Stimulated activated CD8-positive, alpha-beta memory T cell treated with anti-CD3 and anti-CD28 coated beads, Interleukin-4, amount 100 ng/mL, for 48 hours (primary cell): ENCODE measurements around the gene DUSP2.
"Not testable (repeated sequence)": the region's sequence is repeated elsewhere in the genome, so short reads cannot be mapped to it uniquely, and the experiment has no call there.

Experiments used
- DNase-seq: peaks from one replicate; pipeline ENCODE4 v3.0.0-alpha.2; 2020

The DUSP2 gene

DNA sequence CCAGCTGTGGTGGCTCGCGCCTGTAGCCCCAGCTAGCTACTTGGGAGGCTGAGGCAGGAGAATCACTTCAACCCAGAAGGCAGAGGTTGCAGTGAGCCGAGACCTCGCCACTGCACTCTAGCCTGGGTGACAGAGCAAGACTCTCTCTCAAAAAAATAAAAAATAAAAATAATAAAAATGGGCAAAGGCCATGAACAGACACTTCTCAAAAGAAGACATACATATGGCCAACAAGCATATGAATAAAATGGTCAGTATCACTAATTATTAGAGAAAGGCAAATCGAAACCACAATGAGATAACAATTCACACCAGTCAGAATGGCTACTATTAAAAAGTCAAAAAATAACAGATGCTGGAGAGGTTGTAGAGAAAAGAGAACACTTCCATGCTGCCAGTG is 15.1 kb upstream of the DUSP2 start:
- not testable (repeated sequence) for DNase-seq

DNA sequence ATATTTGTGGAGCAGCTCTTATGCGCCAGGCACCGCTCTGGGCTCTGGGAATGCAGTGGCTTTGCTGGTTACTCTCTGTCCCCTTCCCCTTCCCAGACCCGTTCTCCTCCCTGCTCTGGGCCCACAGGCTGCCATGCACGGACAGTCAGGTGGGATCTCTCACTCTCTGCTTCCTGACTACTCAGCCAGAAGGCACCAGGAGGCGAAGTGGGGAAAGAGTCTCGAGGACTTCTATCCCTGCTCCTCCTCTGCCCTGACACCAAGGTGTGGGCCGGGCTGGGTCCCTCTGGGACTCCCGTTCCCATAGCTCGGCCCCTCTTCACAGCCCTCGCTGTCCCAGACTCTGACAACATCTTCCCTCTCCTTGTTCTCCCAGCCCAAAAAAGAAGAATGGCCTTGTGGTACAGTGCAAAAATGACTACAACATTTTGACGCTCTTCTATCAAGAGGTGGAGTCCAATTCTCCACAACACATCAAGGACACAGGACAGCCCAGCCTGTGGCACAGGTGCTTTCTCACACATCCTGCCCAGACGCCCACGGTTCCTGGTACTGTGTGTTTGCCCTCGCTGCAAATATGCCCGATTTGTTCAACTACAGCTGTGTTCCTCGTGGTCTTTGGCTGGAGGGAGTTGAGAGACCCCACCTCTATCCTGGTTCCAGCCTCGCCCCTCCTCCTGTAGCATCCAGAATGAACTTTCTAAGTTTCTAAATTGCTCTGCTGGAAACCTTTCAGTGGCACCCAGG is 14.0 kb upstream of the DUSP2 start:
- peak; percentile 79 for DNase-seq

DNA sequence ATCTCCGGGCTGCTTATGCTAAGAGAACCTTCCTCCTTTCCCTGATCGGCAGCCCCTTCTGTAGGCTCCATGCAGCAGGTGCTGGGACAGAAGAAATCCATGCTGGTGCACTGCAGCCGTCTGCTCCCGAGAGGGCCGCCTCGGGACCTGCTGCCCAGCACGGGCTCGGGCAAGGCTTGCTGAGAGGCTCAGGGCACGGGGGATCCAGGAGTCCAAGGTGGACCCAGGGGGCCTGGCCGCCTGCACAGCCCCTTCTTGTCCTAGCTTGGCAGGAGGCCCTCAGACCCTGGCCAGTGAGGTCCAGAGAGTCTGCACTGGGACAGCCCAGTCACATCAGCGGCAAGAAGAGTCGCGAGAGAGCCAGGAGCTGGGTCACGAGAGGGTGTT is 13.3 kb upstream of the DUSP2 start:
- DNase-seq = no peak

DNA sequence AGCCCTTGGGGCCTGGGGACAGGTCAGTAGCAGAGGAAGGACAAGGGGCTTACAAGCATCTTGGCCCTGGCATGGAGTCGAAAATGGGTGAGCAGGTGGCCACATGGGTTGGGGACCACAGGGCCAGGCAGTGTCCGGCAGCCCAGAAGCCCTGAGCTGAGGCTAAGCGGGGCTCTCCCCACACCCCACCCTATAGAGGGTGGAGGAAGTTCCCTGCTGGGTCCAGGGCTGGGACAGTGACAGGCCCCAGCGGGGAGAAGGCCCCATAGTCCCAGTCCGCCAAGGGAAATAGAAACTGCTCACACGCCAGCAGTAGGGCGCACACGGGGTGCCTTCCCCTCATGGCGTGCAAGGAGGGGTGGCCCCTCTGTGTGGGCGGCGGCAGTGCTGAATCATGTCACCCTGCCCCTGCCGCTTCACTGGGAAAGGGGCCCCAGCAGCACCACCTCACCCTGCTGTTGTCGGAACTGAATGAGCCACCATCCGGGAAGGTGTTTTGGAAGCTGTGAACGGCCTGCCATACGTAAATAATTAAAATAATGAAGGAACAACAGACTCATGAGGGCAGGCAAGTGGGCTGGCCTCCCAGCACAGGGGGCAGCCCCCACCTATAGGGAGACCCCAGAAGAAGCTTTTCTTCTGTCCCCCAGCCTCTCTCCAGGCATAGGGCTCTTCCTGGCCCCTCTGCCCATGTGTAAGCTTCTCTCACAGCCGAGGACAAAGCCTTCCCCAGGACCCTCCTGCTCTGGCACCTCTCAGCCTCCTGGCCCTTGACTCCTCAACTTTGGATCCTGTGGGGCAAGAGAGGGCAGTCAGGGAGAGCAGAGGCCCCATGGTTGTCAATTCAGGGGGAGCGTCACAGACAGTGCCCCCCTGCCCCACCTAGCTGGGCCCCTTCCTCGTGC is 12.7 kb upstream of the DUSP2 start:
- DNase-seq = peak; percentile 97

DNA sequence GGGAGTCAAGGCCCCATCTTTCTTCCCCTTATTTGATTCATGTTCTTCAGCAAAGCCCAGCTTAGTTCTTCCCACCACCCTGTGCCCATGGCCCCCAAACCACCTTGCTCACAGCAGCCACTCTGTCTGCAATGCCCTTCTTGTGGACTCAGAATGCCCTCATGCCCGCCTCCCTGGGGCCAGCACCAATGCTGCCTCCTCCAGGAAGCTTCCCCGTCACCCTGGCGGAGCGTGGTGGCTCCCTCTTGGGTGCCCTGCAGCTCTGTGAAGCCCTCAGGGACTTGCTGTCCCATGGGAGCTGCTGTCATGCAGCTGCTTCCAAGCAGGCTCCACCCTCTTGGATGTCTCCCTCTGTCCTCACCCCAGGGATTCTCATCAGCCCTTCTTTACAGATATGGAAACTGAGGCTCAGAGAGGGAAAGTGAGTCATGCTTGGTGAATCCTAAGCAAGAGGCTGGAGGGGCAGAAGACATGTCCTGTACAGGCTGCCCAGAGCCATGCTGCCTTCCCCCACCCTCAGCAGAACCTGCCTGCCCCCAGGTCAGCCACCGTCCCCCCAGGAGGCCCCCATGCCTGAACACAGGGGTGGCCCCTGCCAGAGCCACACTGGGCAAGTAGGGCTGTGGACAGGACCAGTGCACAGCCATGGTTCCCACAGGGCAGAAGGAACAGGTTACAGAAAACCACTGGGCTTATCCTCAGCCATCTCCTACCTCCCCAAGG is 11.8 kb upstream of the DUSP2 start:
- peak; percentile 60 for DNase-seq

DNA sequence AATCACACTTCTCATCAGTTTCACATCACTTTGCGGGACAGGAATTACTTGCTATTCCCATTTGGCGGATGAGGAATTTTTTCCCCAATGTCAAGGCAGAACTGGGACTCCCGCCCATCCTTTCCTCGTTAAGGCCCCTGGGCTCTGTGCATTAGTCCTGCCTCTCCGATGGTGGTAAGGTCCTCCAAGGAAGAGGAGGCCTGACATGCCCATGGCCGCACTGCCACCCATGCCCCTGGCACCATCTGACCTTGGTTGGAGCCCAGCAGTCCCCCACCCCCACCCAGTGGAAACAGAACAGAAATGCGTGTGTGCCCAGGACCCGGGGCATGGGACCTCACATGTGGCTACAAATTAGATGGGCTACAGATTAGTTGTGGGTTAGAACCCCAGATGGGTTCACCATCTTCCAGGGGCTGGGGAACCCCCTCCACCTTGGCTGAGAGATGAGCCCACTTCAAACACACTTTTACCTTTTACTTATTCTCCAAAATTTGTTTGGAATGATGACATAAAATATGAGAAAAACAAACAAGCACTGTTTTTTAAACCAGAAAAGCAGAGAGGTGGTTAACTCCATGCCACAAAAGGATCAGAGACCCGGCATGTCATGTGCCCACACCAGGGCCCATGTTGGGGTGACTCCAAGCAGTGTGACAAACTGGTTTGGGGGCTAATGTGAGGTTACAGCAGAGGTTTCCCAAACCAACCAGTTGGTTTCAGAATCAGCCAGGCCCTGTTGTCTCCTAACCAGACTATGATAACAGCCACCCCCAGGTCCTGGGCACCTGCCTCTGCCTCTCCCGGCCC is 11.0 kb upstream of the DUSP2 start:
- DNase-seq = peak; percentile 80

DNA sequence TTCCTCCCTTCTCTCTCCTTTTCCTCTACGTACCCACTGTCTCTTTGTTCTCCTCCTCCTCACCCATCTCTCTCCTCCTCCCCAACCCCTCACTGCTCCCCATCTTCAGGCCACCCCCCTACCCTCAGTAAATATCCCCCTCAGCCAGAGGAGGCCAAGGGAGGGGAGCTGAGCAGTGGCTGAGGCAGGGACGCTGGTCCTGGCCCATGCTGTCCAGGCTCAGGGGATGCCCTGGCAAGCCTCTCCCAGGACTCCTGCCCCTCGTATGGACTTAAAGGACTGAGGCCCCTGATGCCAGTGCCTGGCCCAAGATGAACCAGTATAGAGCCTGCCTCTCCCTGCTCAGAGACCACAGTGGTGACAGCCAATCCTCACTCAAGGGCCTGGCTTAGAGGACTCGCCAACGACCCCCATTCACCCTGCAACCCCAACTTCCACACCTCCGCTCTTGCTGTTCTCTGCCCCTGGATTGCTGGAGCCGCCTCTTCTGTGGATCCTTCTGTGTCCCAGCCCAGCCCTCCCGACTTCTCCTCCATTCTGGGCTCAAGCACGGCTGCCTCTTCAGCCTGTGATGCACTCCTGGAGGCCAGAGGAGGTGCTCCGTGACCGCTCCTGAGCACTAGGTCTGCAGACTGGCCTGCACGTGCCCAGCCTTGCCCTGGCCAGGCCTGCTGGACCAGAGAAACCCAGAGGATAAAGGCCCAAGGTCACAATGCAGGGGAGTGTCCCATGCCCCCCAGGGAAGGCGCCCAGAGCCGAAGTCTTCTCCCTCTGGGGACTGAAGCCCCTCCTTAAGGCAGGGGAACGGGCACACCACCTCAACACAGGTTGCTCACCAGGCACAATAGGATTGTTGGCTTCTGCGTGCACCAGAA is 9.5 kb upstream of the DUSP2 start:
- DNase-seq = no peak

DNA sequence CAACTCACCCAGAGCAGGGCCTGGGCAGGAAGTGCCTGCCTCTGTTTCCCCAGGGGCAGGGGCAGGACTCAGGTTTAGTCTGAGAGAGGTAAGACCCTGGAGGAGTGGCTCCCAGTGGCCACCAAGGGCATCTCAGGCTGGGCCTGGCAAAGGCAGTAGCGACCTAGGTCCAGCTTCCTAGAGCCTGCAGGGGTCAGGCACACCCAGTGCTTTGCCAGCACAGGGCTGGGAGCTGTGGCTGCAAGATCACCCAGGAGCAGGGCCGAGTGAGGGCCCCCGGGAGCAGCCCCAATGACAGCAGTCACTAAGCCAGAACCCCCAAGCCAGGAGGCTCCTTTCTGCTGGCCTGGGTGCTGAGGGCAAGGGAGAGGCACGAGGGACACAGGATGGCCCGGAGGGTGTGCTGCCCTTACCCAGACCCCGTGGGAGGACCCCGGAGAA is 8.8 kb upstream of the DUSP2 start:
- no peak for DNase-seq

DNA sequence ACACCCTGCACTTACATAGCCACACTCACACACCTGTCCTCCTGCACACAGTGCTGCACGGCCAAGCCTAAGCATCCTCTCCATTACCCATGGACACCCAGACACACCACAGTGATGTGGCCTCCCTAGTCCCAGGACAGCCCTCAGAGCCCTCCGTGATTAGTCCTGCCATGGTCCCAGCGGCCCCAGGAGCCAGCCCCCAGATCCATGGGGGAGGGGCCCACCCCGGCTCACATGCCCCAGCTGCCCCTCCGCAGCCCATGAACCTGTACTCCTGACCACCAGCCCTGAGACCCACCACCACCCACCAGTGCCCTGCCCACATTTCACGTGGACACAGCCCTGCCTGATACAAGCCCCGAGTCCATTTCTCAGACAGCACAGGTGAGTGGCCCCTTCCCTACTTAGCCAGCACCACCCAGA is 8.1 kb upstream of the DUSP2 start:
- DNase-seq = no peak

DNA sequence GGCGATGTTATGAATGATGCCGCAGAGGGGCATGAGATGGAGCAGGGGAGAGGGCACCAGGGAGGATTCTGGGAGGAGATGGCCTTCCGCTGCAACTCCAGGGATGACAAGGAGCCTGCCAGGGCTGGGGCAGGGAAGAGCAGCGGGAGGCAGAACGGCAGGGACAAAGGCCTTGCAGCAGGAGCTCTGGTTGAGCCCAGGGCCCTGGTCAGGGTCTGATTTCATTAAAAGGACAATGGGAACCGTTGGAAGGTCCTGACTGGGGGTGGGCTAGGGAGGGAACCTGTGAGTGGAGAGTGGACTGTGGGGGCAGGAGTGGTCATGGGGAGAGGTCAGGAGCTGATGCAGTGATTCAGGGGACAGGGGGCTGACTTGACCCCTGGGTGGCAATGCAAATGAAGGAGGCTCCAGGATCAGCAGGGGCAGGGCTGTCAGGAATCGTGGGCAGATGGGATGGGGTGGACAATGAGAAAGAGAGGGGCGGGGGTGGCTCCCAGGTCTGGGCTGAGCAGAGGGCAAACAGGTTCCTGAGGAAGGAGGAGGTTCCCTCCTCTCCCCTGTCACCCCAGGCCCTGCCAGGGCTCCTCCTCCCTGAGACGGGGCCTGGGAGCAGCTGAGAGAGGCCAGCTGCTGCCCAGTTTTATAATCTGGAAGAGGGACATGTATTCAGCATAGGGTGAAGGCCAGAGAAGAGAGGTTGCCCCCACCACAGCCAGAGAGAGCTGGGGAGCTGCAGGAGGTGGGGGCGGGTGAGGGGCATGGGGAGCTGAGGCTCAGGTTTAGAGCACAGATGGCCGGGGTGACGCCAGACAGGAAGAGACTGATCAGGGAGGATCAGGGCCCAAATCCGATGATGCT is 7.3 kb upstream of the DUSP2 start:
- no peak for DNase-seq

DNA sequence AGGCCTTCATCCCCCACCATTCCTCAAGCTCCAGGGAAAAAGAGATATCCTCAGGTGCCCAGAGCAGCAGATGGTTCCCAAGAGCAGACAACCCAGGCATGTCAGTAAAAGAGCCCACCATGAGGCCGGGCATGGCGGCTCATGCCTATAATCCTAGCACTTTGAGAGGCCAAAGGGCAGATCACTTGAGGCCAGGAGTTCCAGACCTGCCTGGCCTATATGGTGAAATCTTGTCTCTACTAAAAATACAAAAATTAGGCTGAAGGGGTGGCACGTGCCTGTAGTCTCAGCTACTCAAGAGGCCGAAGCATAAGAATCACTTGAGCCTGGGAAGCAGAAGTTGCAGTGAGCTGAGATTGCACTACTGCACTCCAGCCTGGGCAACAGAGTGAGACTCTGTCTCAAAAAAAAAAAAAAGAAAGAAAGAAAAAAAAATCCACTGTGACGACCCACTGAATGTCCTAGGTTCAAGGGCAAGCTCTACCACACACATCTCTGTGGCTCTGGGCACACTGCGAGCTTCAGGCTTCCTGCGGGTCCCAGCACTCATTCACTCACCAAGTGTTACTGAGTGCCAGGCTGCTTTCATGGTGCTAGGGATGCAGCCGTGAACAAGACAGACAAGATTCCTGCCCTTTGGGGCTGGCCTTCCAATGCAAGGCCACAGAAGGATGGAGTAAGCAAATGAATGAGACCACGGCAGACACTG is 6.5 kb upstream of the DUSP2 start:
- DNase-seq = no peak

DNA sequence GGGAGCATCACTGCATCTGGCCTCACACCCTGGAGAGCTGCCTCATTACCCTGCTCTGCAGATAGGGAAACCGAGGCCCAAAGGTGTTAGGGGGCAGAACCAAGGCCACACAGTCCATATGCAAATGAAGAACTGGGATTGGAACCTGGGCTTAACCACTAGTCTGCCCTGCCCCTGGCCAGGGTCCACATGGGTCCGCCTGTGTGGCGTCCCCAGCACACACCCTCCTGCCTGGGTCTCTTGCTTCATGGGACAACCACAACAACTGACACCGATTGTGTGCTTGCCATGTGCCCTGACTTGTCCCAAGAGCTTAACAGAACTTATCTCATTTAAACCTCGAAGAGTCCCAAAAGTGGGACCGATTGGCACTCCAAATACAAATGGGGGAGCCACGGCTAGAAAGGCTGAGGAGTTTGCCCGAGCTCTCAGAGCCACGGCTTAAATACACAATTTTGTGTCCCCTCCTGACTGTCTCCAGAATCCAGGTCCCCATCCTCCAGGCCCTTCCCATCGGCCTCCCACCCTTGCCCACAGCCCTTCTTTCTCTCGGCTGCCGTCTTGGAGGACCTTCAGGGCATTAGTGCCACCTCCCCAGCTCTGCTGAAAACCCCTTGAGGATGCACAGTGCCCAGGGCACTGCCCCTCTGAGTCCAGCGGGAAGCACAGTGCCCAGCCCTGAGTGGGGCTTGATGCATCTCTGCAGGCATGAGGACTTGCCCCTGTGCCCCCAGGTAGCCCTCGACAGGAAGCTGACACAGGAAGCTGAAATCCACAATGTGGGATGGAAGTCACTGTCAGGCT is 5.8 kb upstream of the DUSP2 start:
- peak; percentile 24 for DNase-seq

DNA sequence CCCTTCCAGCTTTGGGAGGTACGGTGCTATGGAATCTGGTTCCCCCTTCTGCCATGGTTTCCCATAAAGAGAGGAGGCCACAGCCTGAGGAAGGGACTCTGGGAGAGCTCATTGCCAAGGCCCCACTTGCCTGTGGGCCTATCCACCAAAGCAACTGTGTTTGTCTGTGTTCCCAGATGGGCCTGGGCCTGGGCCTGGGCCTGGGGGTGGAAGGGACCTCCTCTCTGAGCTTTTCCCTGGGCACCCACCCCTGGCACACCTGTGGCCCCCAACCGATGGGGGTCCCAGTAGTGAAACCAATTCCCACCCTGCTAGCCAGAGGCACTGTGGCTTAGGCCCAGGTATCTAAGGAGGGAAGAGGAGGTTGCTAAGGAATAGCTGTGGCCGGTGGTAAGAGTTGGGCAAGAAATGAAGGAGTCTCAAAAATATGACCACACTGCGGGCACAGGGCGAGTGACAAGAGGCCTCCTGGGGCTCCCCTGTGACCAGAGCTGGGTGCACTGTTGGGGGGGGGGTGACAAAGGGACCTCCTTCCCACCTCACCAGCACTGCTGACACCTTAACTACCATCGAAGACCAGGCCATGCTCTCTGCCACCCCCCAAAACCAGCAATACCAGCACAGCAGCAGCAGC is 4.9 kb upstream of the DUSP2 start:
- DNase-seq = peak; percentile 24

DNA sequence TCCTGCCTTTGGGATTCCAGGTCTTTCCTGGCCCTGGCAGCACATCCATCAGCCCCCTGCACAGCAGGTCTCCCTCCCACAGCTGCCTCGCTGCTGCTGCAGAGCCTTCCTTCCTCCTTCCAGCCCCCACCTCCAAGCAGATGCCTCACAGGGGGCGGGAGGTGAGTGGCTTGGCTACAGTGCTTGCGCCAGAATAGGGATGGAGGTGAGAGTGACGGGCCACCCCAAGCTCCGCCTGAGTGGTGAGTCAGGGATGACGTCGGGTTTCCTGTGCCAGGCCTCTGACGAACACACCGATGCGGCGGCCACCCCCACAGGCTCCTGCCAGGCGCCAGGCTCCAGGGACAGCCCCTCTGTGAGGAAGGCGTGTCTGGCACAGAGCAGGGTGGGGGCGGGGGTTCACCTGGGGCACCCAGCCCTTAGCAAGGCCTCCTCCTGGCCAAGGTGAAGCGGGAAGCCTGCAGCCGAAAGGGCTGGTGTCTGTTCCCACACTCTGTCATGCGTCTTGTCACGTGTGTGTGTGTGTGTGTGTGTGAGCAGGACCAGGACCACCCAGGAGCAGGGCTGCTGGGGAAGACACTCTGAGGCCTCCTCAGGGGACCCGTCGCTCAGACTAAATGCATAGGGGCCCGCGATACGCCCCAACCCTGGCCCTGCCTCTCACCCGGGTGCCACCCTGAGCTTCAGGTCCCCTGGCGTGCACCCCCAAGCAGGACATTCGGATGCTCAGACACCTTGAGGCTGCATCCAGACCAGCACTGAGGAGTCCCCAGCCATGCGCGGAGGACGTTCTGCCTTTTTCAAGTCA is 3.4 kb upstream of the DUSP2 start:
- peak; percentile 98 for DNase-seq

DNA sequence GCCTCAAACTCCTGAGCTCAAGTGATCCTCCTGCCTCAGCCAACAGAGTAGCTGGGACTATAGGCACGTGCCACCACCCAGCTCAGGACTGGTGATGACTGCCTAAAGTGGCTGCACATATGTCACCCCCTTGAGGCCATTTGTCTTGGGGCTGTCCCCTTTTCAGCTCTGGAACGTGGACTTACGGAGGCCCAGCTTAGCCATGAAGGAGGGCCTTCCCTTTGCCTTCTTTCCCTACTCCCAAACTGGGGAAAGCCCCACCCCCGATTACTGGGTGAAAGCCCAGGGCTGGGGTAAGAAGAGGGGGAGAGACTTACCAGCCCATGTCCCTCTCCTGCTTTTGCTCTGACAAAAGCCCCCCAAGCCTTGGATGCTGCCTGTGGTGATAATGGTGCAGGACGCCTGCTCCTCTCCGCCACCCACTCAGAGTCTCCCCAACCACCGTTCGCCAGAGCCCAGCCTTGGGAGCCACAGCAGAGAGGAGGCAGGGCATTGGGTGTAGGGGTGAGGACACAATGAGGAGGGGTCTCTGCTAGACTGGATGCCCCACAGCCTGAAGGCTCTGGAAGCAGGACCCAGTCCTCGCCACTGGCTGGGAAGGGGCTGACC is 2.5 kb upstream of the DUSP2 start:
- peak; percentile 67 for DNase-seq

DNA sequence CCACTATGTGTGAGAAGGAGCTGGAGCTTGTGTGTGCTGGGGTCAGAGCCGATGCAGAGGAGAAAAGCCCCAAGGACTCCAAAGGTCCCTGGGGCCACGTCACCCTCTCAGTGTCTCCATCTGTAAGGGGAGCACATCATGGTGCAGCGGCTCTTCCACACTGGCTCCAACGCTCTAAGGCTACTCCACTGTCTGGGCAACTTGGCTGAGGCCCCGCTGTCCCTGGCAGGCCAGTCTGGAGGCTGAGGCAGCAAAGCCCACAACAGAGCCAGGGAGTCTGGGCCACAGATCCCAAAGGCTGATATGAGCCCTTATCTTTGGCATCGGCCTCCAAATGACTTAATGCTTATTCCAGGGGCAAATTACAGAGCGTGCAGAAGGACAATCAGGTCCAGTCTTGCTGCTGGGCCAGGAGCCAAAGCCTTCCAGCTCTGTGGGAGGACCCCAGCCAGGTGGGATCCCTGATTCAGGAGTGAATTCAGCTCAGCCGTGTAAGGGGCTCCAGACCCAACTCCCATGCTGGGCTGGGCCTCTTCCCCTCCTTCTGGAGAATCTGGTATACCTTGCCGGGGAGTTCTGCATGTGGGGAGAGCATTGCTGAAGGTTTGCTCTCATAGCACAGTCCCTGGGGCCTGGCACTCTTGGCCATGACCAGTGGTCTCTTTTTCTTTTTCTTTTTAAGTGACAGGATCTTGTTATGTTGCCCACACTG is 1.8 kb upstream of the DUSP2 start:
- peak; percentile 59 for DNase-seq
